Astrocyte (in vitro differentiated cells and primary cell): Measurements from ENCODE around the gene COL23A1. TPM values are rescaled to one million over a fixed set of nuclear protein-coding genes. Genes with fewer than 3 reads are reported as not detected.

Experiments used
- DNase-seq: peaks from one replicate; pipeline ENCODE4 v3.0.0-alpha.2; 2010; ENCODE audit warnings: low read depth
- FAIRE-seq: peaks from 2 replicates; lab custom pipeline; 2011; peaks lifted over from hg19 to GRCh38; lab: Jason Lieb, UNC
- H2AFZ ChIP-seq: 2 replicates; pipeline ENCODE4 v1.6.0; 2012; ENCODE audit warnings: low read depth, low read length, inconsistent platforms
- H3K27ac ChIP-seq: 2 replicates; pipeline ENCODE4 v1.5.1; 2011; ENCODE audit warnings: low read depth, low read length, inconsistent platforms
- H3K27me3 ChIP-seq: 2 replicates; pipeline ENCODE4 v1.6.0; 2011; ENCODE audit warnings: low read length, inconsistent platforms; ENCODE audit not compliant: insufficient read depth
- H3K36me3 ChIP-seq: 2 replicates; pipeline ENCODE4 v1.5.1; 2011; ENCODE audit warnings: low read length, inconsistent platforms; ENCODE audit not compliant: insufficient read depth
- H3K4me1 ChIP-seq: 2 replicates; pipeline ENCODE4 v1.5.1; 2011; ENCODE audit warnings: low read length, inconsistent platforms; ENCODE audit not compliant: insufficient read depth
- H3K4me2 ChIP-seq: 2 replicates; pipeline ENCODE4 v1.6.0; 2012; ENCODE audit warnings: low read length, inconsistent platforms
- H3K4me3 ChIP-seq: 2 replicates; pipeline ENCODE4 v1.5.1; 2011; ENCODE audit warnings: low read depth, mild to moderate bottlenecking, low read length, inconsistent platforms; ENCODE audit not compliant: insufficient read depth
- H3K79me2 ChIP-seq: 2 replicates; pipeline ENCODE4 v1.6.0; 2012; ENCODE audit warnings: mild to moderate bottlenecking, low read length, inconsistent platforms; ENCODE audit not compliant: insufficient read depth
- H3K9ac ChIP-seq: 2 replicates; pipeline ENCODE4 v1.6.0; 2012; ENCODE audit warnings: mild to moderate bottlenecking, low read length, inconsistent platforms
- H3K9me3 ChIP-seq: 2 replicates; pipeline ENCODE4 v1.5.1; 2012; ENCODE audit warnings: low read depth, mild to moderate bottlenecking, low read length, inconsistent platforms; ENCODE audit not compliant: insufficient read depth
- H4K20me1 ChIP-seq: 2 replicates; pipeline ENCODE4 v1.6.0; 2012; ENCODE audit warnings: low read length, inconsistent platforms; ENCODE audit not compliant: insufficient read depth
- H3K27ac Mint-ChIP-seq: one replicate; pipeline ENCODE4 v1.8.0; 2021; ENCODE audit warnings: mild to moderate bottlenecking, mixed read lengths; ENCODE audit not compliant: unreplicated experiment
- H3K27me3 Mint-ChIP-seq: one replicate; pipeline ENCODE4 v1.8.0; 2021; ENCODE audit warnings: low read depth, mixed read lengths; ENCODE audit not compliant: unreplicated experiment
- H3K36me3 Mint-ChIP-seq: one replicate; pipeline ENCODE4 v1.8.0; 2021; ENCODE audit warnings: low read depth, mixed read lengths; ENCODE audit not compliant: unreplicated experiment
- H3K4me1 Mint-ChIP-seq: one replicate; pipeline ENCODE4 v1.8.0; 2021; ENCODE audit warnings: low read depth, mixed read lengths; ENCODE audit not compliant: unreplicated experiment
- H3K4me3 Mint-ChIP-seq: one replicate; pipeline ENCODE4 v1.8.0; 2021; ENCODE audit warnings: mild to moderate bottlenecking, moderate library complexity, mixed read lengths; ENCODE audit not compliant: unreplicated experiment
- H3K9me3 Mint-ChIP-seq: one replicate; pipeline ENCODE4 v1.8.0; 2021; ENCODE audit warnings: mild to moderate bottlenecking, mixed read lengths; ENCODE audit not compliant: unreplicated experiment
- CTCF ChIP-seq: IDR thresholded peaks from 2 replicates; pipeline ENCODE4 v1.5.1; 2011; ENCODE audit warnings: low read depth, mild to moderate bottlenecking, inconsistent platforms, low read length, moderate library complexity; ENCODE audit not compliant: insufficient read depth
- EZH2 ChIP-seq: IDR thresholded peaks from 2 replicates; pipeline ENCODE4 v1.6.1; 2012; ENCODE audit warnings: mild to moderate bottlenecking, low read length, inconsistent platforms; ENCODE audit not compliant: insufficient read depth
- total RNA-seq: library from RNA; stranded (reverse); gene quantifications from 2 replicates; pipeline ENCODE4 v1.2.1, GENCODE V29; 2021

The COL23A1 gene
- total RNA-seq, 1 donor from 2014 or later, result 0.16 TPM

GRCh38 chr5:178363501-178364325 lies 226.5 kb downstream of the COL23A1 start:
- H3K27me3 ChIP-seq, result no peaks in the 10 kb centered on the region
- H3K27ac Mint-ChIP-seq, result no peak overlapping the region
- H3K9me3 ChIP-seq, result peaks cover 4% of the 10 kb centered on the region
- no peaks in the 10 kb centered on the region for H3K4me1 ChIP-seq
- no peak for DNase-seq
- TF ChIP-seq EZH2 (no peak), CTCF (no peak)
- H3K36me3 ChIP-seq, result no peaks in the 10 kb centered on the region
- no peaks in the 10 kb centered on the region for H4K20me1 ChIP-seq
- H3K4me2 ChIP-seq, result no peak overlapping the region
- peaks cover 50% of the 10 kb centered on the region for H3K27me3 Mint-ChIP-seq
- peaks cover 19% of the 10 kb centered on the region for H3K4me1 Mint-ChIP-seq
- no peaks in the 10 kb centered on the region for H3K79me2 ChIP-seq
- H3K9ac ChIP-seq, result no peak overlapping the region
- H3K36me3 Mint-ChIP-seq, result no peaks in the 10 kb centered on the region
- no peak overlapping the region for H3K4me3 Mint-ChIP-seq
- H2AFZ ChIP-seq, result no peak overlapping the region
- H3K4me3 ChIP-seq, result no peak overlapping the region
- peaks cover 2% of the 10 kb centered on the region for H3K9me3 Mint-ChIP-seq
- no peak overlapping the region for H3K27ac ChIP-seq
- no peak for FAIRE-seq

- DNase-seq (peak; percentile 2), FAIRE-seq (no peak)
- Mint-ChIP-seq H3K4me3 (no peak overlapping the region), H3K27me3 (peaks cover 47% of the 10 kb centered on the region), H3K27ac (peak overlapping the region; percentile 75), H3K36me3 (no peaks in the 10 kb centered on the region), H3K9me3 (peaks cover 2% of the 10 kb centered on the region), H3K4me1 (peaks cover 21% of the 10 kb centered on the region)
- Histone ChIP-seq H3K36me3 (no peaks in the 10 kb centered on the region), H3K9me3 (peaks cover 2% of the 10 kb centered on the region), H3K27me3 (no peaks in the 10 kb centered on the region), H3K4me3 (no peak overlapping the region), H3K27ac (no peak overlapping the region), H2AFZ (no peak overlapping the region), H3K4me2 (no peak overlapping the region), H3K79me2 (no peaks in the 10 kb centered on the region), H4K20me1 (no peaks in the 10 kb centered on the region), H3K9ac (no peak overlapping the region), H3K4me1 (peaks cover 2% of the 10 kb centered on the region)
- no peak for TF ChIP-seq CTCF
- no peak for TF ChIP-seq EZH2
Measured at GRCh38 chr5:178361657-178362445, 228.3 kb downstream of the COL23A1 start.
